ENCODE measurements around the gene ERBIN.

GRCh38 chr5:65927503-65928321, 1.3 kb downstream of the ERBIN start:
- no peak for TF ChIP-seq CTCF (IDR thresholded peaks at IDR 0.05; ENCODE audit: low read length)
- no peak for TF ChIP-seq EZH2 (IDR thresholded peaks at IDR 0.05; ENCODE audit: borderline replicate concordance, low read length)

Data from OCI-LY1 (cell line).